ENCODE data around the gene DONSON.
"Not testable (repeated sequence)": the region's sequence is repeated elsewhere in the genome, so short reads cannot be mapped to it uniquely, and the experiment has no call there.

The DONSON gene, protein sequence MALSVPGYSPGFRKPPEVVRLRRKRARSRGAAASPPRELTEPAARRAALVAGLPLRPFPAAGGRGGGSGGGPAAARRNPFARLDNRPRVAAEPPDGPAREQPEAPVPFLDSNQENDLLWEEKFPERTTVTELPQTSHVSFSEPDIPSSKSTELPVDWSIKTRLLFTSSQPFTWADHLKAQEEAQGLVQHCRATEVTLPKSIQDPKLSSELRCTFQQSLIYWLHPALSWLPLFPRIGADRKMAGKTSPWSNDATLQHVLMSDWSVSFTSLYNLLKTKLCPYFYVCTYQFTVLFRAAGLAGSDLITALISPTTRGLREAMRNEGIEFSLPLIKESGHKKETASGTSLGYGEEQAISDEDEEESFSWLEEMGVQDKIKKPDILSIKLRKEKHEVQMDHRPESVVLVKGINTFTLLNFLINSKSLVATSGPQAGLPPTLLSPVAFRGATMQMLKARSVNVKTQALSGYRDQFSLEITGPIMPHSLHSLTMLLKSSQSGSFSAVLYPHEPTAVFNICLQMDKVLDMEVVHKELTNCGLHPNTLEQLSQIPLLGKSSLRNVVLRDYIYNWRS

GRCh38 chr21:33588485-33589335 lies at the start of gene DONSON:
TSS of gene DONSON (minus strand) at chr21:33588684. CDS start at chr21:33588641, 43 bp downstream.
- DNase-seq: peak; percentile 90

DNA sequence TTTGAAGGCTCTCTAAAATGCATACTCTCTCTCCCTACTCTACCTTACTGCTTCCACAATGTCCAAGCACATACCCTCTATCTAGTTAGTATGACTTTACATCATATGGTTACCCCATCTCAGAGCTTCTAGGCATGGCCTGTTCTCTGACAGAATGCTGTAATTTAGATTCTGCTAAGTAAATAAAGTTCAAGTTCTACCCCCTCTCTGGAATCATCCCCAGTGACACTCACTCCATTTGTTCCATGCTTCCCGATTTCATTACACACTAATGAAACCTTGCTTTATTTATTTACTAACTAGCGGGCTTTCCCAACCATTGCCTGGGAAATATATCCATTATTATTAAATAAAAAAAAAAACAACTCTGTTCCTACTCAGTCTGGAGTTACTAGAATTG lies 45.8 kb upstream of the DONSON start:
- no peak for DNase-seq

DNA sequence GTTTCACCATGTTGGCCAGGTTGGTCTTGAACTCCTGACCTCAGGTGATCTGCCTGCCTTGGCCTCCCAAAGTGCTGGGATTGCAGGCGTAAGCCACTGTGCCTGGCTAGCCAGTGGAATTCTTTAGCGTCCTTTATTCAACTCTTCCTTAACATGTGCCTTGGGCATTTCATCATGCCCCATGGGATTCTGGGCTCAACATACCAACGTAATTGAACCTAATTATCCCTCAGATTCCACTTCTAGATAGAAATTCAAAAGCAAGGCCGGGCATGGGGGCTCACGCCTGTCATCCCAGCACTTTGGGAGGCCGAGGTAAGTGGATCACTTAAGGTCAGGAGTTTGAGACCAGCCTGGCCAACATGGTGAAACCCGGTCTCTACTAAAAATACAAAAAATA lies 37.7 kb upstream of the DONSON start:
- not testable (repeated sequence) for DNase-seq

DNA sequence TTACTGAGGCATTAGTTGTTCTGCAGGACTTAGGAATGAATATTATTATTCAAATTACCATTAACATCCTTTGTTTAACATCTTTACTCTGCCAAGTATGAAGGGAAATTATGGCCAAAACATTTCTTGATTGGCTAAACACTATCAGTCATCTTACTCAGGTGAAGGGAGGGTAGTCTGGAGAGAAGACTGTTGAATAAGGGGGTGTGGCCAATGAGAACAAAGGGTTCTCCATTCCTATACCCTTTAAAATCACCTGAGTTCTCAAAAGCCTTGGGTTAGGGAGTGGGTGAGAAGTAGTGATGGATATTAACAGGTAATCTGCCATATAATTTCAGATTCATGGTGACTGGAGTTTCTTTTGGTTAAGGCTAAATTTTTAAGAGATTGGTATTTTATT lies 33.8 kb upstream of the DONSON start:
- DNase-seq: no peak

DNA sequence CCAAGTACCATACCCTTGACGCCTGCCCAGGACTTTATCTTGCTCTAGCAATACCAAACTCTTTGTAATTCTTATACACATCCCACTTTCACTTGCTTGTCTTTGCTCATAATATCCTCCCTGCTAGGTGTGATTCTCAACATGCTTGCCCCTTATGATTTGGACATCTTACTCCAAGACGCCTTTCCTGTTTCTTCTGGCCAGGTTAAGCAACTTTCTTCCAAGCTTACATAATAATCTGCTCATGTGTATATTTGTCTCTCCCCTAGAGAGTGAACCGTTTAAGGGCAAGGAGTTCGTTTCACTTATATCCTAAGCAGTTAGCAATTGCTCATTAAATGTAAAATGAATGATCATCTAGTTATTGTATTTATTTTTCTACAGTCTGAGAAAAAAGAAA lies 31.2 kb upstream of the DONSON start:
- DNase-seq: no peak

DNA sequence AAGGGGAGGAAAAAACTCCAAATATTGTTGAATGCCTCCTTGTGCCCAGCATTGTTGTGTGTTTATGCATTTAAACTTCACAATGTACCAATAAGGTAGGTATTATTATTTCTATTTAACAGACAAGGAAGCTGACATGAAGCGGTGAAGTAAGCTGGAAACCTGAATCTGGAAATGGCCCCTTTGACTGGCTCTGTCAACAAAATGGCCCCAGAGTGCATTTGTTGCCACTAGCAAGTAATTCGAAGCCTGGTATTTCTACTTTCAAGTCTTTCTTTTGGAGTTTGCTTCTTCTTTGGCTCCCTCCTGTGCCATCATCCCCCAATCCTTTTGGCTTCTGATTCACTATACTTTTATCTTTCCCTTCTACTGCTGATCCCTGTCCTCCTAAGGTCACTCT lies 29.9 kb upstream of the DONSON start:
- no peak for DNase-seq

DNA sequence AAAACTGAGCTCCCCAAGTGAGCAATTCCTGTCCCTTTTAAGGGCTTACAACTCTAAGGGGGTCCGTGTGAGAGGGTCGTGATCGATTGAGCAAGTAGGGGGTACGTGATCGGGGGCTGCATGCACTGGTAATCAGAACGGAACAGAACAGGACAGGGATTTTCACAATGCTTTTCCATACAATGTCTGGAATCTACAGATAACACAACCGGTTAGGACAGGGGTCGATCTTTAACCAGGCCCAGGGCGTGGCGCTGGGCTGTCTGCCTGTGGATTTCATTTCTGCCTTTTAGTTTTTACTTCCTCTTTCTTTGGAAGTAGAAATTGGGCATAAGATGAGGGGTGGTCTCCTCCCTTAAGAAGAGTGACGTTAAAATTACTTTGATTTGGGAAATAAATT lies 29.1 kb upstream of the DONSON start:
- not testable (repeated sequence) for DNase-seq

- DNase-seq: no peak
These were observed 22.7 kb upstream of the DONSON start for GRCh38 chr21:33611006-33611744.

DNA sequence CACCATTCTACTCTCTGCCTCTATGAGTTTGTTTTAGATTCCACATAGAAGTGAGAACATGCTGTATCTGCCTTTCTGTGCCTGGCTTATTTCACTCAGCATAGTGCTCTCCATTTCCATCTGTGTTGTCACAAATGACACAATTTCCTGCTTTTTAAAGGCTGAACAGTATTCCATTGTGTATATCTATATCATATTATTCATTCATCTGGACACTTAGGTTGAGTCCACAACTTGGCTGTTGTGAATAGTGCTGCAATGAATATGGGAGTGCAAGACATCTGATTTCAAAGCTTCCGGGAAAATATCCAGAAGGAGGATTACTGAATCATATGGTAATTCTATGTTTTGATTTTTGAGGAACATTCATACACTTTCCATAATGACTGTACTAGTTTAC lies 20.1 kb upstream of the DONSON start:
- DNase-seq: no peak

DNA sequence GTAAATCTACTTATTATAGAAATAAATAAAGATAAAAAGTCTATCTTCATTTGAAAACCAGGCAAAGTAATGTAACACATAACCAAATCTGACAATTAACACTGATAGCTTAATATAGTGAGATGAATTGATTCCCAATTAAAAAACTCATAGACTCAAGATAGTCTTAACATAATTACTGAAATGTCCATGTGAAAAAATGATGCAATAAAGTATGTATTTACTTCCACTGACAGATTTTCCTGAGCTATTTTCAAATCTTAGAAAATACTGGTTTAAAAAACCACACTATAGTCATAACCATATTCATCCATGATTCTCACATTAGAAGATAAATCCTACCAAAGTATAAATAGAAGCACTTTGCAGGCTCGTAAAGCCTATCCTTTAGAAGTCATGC lies 9.6 kb upstream of the DONSON start:
- DNase-seq: no peak

GRCh38 chr21:33587792-33588484 lies 546 bp downstream of the DONSON start:
- DNase-seq: peak; percentile 36

- DNase-seq: no peak
These were observed 1.6 kb downstream of the DONSON start for GRCh38 chr21:33586927-33587326.

- no peak for DNase-seq
These were observed 4.0 kb downstream of the DONSON start for GRCh38 chr21:33584455-33584854.

DNA sequence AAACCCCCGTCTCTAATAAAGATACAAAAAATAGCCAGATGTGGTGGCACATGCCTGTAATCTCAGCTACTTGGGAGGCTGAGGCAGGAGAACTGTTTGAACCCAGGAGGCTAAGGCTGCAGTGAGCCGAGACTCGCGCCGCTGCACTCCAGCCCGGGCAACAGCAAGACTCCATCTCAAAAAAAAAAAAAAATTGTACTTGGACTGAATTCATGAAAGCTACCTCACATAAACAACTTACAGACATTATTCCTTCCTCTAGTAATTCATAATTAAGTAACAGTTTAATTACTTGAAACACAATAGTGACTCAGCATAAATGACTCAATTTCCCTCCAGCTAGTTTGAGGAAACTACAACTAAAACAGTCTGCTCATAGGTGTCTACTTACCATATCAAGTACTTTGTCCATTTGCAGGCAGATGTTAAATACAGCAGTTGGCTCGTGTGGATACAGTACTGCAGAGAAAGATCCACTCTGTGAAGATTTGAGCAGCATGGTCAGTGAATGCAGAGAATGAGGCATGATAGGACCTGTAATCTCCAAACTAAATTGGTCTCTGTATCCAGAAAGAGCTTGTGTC lies 9.4 kb downstream of the DONSON start:
- DNase-seq: no peak

GRCh38 chr21:33578214-33578613 lies 10.3 kb downstream of the DONSON start:
- no peak for DNase-seq

- not testable (repeated sequence) for DNase-seq
These were observed 11.7 kb downstream of the DONSON start for GRCh38 chr21:33576741-33577141.

DNA sequence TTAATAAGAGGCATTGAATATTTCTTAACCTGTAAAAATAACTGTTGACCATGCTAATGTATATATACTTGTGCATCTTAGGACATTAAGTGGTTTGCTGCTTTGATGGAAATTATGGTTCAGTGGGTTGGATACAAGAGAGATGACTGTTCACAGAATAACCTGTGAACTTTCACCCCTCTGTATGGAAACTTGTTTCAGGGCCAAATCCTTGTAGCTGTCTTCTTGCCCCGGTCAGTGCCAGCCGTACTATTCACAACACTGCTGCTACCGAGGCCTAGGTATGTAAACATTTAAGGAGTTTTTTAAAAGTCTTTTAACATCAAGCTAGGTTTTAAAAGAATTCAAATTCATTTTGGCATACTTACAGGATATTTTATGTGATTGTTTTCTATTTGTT lies 16.1 kb downstream of the DONSON start:
- no peak for DNase-seq

DNA sequence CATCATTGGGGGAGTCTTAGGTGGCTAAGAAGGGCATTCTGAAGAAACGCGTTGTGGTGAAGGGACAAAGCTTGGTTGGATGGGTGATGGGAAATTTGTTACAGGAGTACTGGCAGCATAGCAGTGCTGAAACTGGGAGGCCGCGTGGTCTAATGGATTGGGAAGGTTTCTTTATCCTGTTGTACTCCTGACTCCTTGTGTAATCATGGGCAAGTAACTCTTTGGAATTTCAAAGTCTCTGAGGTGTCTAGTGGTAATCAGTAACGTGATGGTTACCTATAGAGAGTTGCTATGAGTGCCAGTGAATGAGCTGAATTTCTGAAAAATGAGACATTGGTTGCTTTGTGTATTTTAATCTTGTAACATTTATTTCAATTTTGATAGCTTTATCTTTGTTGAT lies 18.5 kb downstream of the DONSON start:
- no peak for DNase-seq

DNA sequence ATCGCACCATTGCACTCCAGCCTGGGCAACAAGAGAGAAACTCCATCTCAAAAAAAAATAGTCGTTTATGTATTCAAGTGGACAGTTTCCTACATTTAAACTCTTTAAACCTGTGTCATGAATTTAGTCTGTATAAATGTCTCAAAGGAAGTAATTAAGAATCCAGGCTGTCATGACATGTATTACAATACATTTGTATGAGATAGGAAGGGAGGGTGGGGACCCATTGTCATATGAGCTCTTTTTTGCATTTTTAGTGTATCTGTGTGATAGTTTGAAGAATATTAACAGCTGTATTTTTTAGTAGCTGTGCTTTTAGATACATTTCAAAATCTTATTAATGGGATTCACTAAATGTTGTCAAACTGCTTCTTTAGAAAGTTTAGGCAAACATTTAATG lies 20.0 kb downstream of the DONSON start:
- no peak for DNase-seq

DNA sequence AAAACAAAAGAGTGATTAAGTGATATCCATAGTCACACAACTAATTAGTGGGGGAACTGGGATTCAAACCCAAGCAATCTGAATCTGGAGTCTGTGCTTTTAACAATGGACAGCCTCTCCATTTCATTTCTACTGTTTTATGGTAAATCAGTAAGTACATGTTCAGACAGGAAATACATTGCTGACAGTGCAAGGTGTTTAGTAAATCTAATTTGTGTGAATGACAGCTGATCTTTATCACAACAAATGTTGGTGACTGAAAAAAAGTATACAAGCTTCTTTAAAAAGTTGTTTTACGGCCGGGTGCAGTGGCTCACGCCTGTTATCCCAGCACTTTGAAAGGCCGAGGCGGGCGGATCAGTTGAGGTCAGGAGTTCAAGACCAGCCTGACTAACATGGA lies 20.6 kb downstream of the DONSON start:
- DNase-seq: no peak

GRCh38 chr21:33566514-33566913 lies 22.0 kb downstream of the DONSON start:
- DNase-seq: no peak

DNA sequence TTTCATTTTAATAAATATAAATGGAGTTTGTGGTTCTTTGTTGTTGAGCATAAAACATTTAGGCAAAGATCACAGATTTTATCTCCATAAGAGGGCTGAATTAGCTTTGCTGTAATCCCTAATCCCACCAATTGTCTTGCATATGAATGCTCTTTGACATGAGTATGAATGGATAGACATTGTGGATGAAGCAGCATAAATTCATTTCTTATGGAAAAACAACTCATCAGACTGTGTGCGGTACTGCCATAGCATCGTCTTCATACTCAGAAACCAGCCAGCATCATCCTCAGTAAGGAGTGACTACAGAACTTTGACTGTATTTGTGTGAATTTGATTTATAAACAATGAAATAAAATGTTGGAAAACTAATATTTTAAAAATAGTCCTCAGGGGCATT lies 26.1 kb downstream of the DONSON start:
- no peak for DNase-seq
